HepG2 (cell line): Measurements from ENCODE around the gene LEAP2.

Experiments
- HMG20A ChIP-seq: IDR thresholded peaks from 2 replicates; pipeline ENCODE4 v1.6.1; 2016; ENCODE audit warnings: borderline replicate concordance
- SETDB1 ChIP-seq: sonication (generic); formaldehyde crosslinking; IDR thresholded peaks from 2 replicates; pipeline ENCODE4 v1.5.1; 2020; ENCODE audit warnings: missing genetic modification reagents, mild to moderate bottlenecking, borderline replicate concordance

DNA sequence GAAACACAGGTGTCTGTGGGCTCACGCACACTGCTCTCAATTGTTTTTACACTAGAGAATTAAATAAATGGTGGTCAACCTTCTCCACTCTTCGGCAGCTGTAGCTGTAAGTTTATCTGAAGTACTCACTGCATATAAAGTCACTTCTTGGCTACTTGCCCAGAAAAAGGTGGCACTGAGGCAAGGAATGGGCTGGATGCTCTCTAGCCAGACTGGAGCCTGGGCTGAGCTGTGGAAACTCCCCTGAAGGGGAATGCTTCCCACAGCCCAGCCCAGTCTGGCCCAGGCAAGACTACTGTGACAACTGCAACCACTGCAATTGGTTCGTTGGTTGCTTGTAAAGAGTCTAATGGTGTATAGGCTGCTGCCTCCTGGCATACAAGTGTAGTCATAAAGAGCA, 4.5 kb downstream of the LEAP2 start:
- TF ChIP-seq SETDB1 (CRISPR knock-in tag) (no peak), HMG20A (CRISPR knock-in tag) (no peak)
